ENCODE measurements around the gene STAP2.

DNA sequence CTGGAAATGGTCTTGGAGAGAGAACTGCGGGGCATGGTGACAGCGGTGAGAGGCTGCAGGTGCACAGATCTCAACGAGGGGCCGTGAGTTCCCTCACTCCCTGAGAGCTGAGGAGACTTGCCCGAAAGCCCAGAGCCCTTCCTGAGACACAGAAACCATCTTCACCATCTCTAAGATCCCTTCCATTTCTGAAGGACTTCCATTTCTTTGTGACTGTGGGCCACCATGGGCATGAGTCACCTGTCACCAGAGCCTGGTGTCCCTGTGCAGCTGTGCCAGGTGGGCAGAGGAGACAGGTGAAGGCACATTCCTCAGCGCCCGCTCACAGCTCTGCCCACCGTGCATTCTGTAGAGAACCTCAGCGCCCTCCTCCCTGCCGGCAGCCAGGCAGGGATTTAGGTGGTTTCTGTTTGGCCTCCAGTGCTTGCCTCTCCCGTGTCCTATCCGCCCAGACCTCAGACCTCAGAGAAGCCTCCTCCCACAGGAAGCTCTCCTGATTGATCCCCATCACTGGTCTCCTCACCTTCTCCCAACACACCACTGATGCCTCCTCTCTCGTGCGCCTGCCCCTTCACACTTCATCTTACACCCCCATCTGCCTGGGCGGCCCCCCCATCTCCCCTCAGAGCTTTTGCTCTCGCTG, 37.5 kb upstream of the STAP2 start:
- TF ChIP-seq, protein P1, sequence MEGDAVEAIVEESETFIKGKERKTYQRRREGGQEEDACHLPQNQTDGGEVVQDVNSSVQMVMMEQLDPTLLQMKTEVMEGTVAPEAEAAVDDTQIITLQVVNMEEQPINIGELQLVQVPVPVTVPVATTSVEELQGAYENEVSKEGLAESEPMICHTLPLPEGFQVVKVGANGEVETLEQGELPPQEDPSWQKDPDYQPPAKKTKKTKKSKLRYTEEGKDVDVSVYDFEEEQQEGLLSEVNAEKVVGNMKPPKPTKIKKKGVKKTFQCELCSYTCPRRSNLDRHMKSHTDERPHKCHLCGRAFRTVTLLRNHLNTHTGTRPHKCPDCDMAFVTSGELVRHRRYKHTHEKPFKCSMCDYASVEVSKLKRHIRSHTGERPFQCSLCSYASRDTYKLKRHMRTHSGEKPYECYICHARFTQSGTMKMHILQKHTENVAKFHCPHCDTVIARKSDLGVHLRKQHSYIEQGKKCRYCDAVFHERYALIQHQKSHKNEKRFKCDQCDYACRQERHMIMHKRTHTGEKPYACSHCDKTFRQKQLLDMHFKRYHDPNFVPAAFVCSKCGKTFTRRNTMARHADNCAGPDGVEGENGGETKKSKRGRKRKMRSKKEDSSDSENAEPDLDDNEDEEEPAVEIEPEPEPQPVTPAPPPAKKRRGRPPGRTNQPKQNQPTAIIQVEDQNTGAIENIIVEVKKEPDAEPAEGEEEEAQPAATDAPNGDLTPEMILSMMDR (optimal IDR thresholded peaks at IDR 0.05 in 1 of 3, IDR thresholded peaks at IDR 0.05 in 1 of 3, conservative IDR thresholded peaks at IDR 0.05 in 1 of 3; ENCODE audit: extremely low read depth in 1 of 3, insufficient read depth in 2 of 3, low read length in 3 of 3): no peak
- TF ChIP-seq EZH2 (IDR thresholded peaks at IDR 0.05; ENCODE audit: low read length): no peak
